H1 (cell line): Measurements from ENCODE around the gene SLC25A51.

ENCODE experiments used
- BACH1 ChIP-seq: IDR thresholded peaks from 2 replicates; pipeline ENCODE4 v1.6.1; 2012; ENCODE audit warnings: low read length, improper control_type of control experiment
- CEBPB ChIP-seq: IDR thresholded peaks from 2 replicates; pipeline ENCODE4 v1.6.1; 2012; ENCODE audit warnings: low read depth, low read length
- CTCF ChIP-seq, 3 experiments: IDR thresholded peaks; 1 replicate in 2 of 3; 2 replicates in 1 of 3; pipeline versions ENCODE4 v1.5.1 to v1.6.1; 2011; ENCODE audit warnings: low read length in 3 of 3, mild to moderate bottlenecking in 3 of 3, inconsistent platforms in 2 of 3, low read depth in 1 of 3, moderate library complexity in 1 of 3; ENCODE audit not compliant: insufficient read depth in 1 of 3; ENCODE audit errors: control extremely low read depth in 1 of 3
- EP300 ChIP-seq, 2 experiments: IDR thresholded peaks; 1 replicate in 1 of 2; 2 replicates in 1 of 2; pipeline ENCODE4 v1.6.1; 2011 to 2012; ENCODE audit warnings: low read depth in 2 of 2, low read length in 2 of 2, mild to moderate bottlenecking in 2 of 2, borderline replicate concordance in 1 of 2, inconsistent platforms in 1 of 2, moderate library complexity in 1 of 2
- EZH2 ChIP-seq: fragments of 200-600 bp; sonication (generic); IDR thresholded peaks from 2 replicates; pipeline ENCODE4 v1.7.1; 2012; ENCODE audit warnings: low read depth, mild to moderate bottlenecking, moderate library complexity, low read length, inconsistent platforms; ENCODE audit not compliant: severe bottlenecking
- HDAC6 ChIP-seq: IDR thresholded peaks from one replicate; pipeline ENCODE4 v1.7.1; 2012; ENCODE audit warnings: low read depth, mild to moderate bottlenecking, inconsistent platforms, low read length, moderate library complexity
- JUN ChIP-seq: IDR thresholded peaks from 2 replicates; pipeline ENCODE4 v1.6.1; 2011; ENCODE audit warnings: low read depth, mild to moderate bottlenecking, improper control_type of control experiment, low read length
- MAFK ChIP-seq: IDR thresholded peaks from 2 replicates; pipeline ENCODE4 v1.6.1; 2012; ENCODE audit warnings: low read depth, mild to moderate bottlenecking, improper control_type of control experiment, low read length
- MAX ChIP-seq: IDR thresholded peaks from 2 replicates; pipeline ENCODE4 v1.6.1; 2012; ENCODE audit warnings: inconsistent platforms
- POLR2A ChIP-seq, 2 experiments: IDR thresholded peaks; 1 replicate in 1 of 2; 2 replicates in 1 of 2; pipeline ENCODE4 v1.6.1; 2011; ENCODE audit warnings: low read depth in 2 of 2, low read length in 2 of 2, mild to moderate bottlenecking in 2 of 2; ENCODE audit errors: control extremely low read depth in 1 of 2
- RXRA ChIP-seq: IDR thresholded peaks from 2 replicates; pipeline ENCODE4 v1.6.1; 2011; ENCODE audit warnings: low read depth, mild to moderate bottlenecking, low read length, moderate library complexity; ENCODE audit not compliant: insufficient read depth
- USF2 ChIP-seq: IDR thresholded peaks from 2 replicates; pipeline ENCODE4 v1.6.1; 2011; ENCODE audit warnings: low read length, improper control_type of control experiment
- YY1 ChIP-seq: IDR thresholded peaks from 2 replicates; pipeline ENCODE4 v1.6.1; 2011; ENCODE audit warnings: low read depth, mild to moderate bottlenecking, low read length

GRCh38 chr9:37917801-37918664, 14.1 kb upstream of the SLC25A51 start:
- TF ChIP-seq POLR2A (IDR thresholded peaks at IDR 0.05; ENCODE audit: control extremely low read depth in 1 of 2, low read depth in 2 of 2, low read length in 2 of 2) (no peak), YY1 (no peak), CTCF (IDR thresholded peaks at IDR 0.05; ENCODE audit: control extremely low read depth in 1 of 3, insufficient read depth in 1 of 3, low read depth in 1 of 3, low read length in 3 of 3) (no peak), CEBPB (no peak), RXRA (no peak), USF2 (no peak), JUN (no peak), EP300 (IDR thresholded peaks at IDR 0.05; ENCODE audit: borderline replicate concordance in 1 of 2, low read depth in 2 of 2, low read length in 2 of 2) (no peak), MAX (no peak), EZH2 (no peak), HDAC6 (no peak), MAFK (no peak), BACH1 (no peak)
